ENCODE measurements around the gene PDGFRA.

The PDGFRA gene

GRCh38 chr4:54265366-54265765, 36.3 kb downstream of the PDGFRA start:
- no peak for DNase-seq

- no peak for DNase-seq
Measured at GRCh38 chr4:54268151-54268550, 39.1 kb downstream of the PDGFRA start.

- DNase-seq: no peak
Measured at GRCh38 chr4:54271464-54271863, 42.4 kb downstream of the PDGFRA start.

GRCh38 chr4:54272051-54272450, 43.0 kb downstream of the PDGFRA start:
- no peak for DNase-seq

GRCh38 chr4:54274264-54274663, 45.2 kb downstream of the PDGFRA start:
- no peak for DNase-seq

- DNase-seq: no peak
Measured at GRCh38 chr4:54274795-54275665, 45.9 kb downstream of the PDGFRA start.

- DNase-seq: no peak
Measured at GRCh38 chr4:54276641-54277430, 47.7 kb downstream of the PDGFRA start.

- peak; percentile 86 for DNase-seq
Measured at GRCh38 chr4:54277691-54278090, 48.6 kb downstream of the PDGFRA start.

GRCh38 chr4:54278216-54278615, 49.1 kb downstream of the PDGFRA start:
- DNase-seq: no peak

GRCh38 chr4:54281054-54281766, 52.1 kb downstream of the PDGFRA start:
- no peak for DNase-seq

GRCh38 chr4:54282837-54283236, 53.7 kb downstream of the PDGFRA start:
- no peak for DNase-seq

- DNase-seq: no peak
Measured at GRCh38 chr4:54289316-54289715, 60.2 kb downstream of the PDGFRA start.

- DNase-seq: no peak
Measured at GRCh38 chr4:54290980-54291379, 61.9 kb downstream of the PDGFRA start.

GRCh38 chr4:54296548-54297203, 67.6 kb downstream of the PDGFRA start:
- no peak for DNase-seq

GRCh38 chr4:54308110-54308509, 79.0 kb downstream of the PDGFRA start:
- DNase-seq: no peak

GRCh38 chr4:54315561-54316538, 86.8 kb downstream of the PDGFRA start:
- no peak for DNase-seq

GRCh38 chr4:54317690-54318089, 88.6 kb downstream of the PDGFRA start:
- DNase-seq: no peak

- DNase-seq: no peak
Measured at GRCh38 chr4:54318904-54319303, 89.8 kb downstream of the PDGFRA start.

- no peak for DNase-seq
Measured at GRCh38 chr4:54320826-54321685, 92.0 kb downstream of the PDGFRA start.

- peak; percentile 43 for DNase-seq
Measured at GRCh38 chr4:54322818-54323417, 93.8 kb downstream of the PDGFRA start.

Measured in kidney glomerular epithelial cell (primary cell).